H9 (cell line): ENCODE measurements around the gene BAIAP2. TPM values are rescaled to one million over a fixed set of nuclear protein-coding genes. Genes with fewer than 3 reads are reported as not detected.

Source experiments
- DNase-seq: peaks from one replicate; pipeline ENCODE4 v3.0.0-alpha.2; 2017
- H2AFZ ChIP-seq: one replicate; pipeline ENCODE4 v1.6.1; 2013; ENCODE audit warnings: mild to moderate bottlenecking, low read length, control low read depth, moderate library complexity
- H2AK5ac ChIP-seq: 2 replicates; pipeline ENCODE4 v1.6.1; 2013; ENCODE audit warnings: low read length, control low read depth, mixed read lengths; ENCODE audit not compliant: insufficient read length
- H2BK120ac ChIP-seq: one replicate; pipeline ENCODE4 v1.6.1; 2013; ENCODE audit warnings: low read depth, mild to moderate bottlenecking, low read length, control low read depth, inconsistent platforms; ENCODE audit not compliant: poor library complexity, severe bottlenecking
- H2BK12ac ChIP-seq: 2 replicates; pipeline ENCODE4 v1.6.1; 2013; ENCODE audit warnings: low read length, control low read depth, mixed read lengths, low read depth; ENCODE audit not compliant: insufficient read length
- H2BK15ac ChIP-seq: 2 replicates; pipeline ENCODE4 v1.6.1; 2013; ENCODE audit warnings: low read depth, low read length, control low read depth
- H2BK20ac ChIP-seq: one replicate; pipeline ENCODE4 v1.6.1; 2013; ENCODE audit warnings: low read depth, mild to moderate bottlenecking, low read length, control low read depth, inconsistent platforms; ENCODE audit not compliant: poor library complexity, severe bottlenecking
- H2BK5ac ChIP-seq: 2 replicates; pipeline ENCODE4 v1.6.1; 2013; ENCODE audit warnings: low read length, control low read depth, mixed read lengths; ENCODE audit not compliant: insufficient read length
- H3K14ac ChIP-seq: 2 replicates; pipeline ENCODE4 v1.6.1; 2013; ENCODE audit warnings: low read length, control low read depth; ENCODE audit not compliant: insufficient read depth
- H3K18ac ChIP-seq: 2 replicates; pipeline ENCODE4 v1.6.1; 2013; ENCODE audit warnings: low read depth, mild to moderate bottlenecking, mixed read lengths, low read length, control low read depth; ENCODE audit not compliant: insufficient read length
- H3K23ac ChIP-seq: 2 replicates; pipeline ENCODE4 v1.6.1; 2013; ENCODE audit warnings: low read length, control low read depth, mixed read lengths, low read depth; ENCODE audit not compliant: insufficient read length
- H3K23me2 ChIP-seq: 2 replicates; pipeline ENCODE4 v1.6.1; 2013; ENCODE audit warnings: low read depth, mild to moderate bottlenecking, mixed read lengths, low read length, control low read depth; ENCODE audit not compliant: insufficient read length, poor library complexity, severe bottlenecking
- H3K27ac ChIP-seq: 2 replicates; pipeline ENCODE4 v1.5.1; 2013; ENCODE audit warnings: low read length, control low read depth, mixed read lengths, low read depth; ENCODE audit not compliant: insufficient read length
- H3K27me3 ChIP-seq: 2 replicates; pipeline ENCODE4 v1.6.1; 2013; ENCODE audit warnings: low read length, control low read depth, inconsistent platforms; ENCODE audit not compliant: insufficient read depth
- H3K4ac ChIP-seq: 2 replicates; pipeline ENCODE4 v1.6.1; 2013; ENCODE audit warnings: low read depth, mild to moderate bottlenecking, control low read depth, inconsistent platforms, low read length, moderate library complexity
- H3K4me1 ChIP-seq: 2 replicates; pipeline ENCODE4 v1.6.1; 2013; ENCODE audit warnings: low read length, control low read depth, inconsistent platforms; ENCODE audit not compliant: insufficient read depth
- H3K4me2 ChIP-seq: 2 replicates; pipeline ENCODE4 v1.6.1; 2013; ENCODE audit warnings: low read length, control low read depth, mixed read lengths; ENCODE audit not compliant: insufficient read length, insufficient read depth
- H3K56ac ChIP-seq: 2 replicates; pipeline ENCODE4 v1.6.1; 2013; ENCODE audit warnings: low read depth, mild to moderate bottlenecking, mixed read lengths, low read length, control low read depth; ENCODE audit not compliant: insufficient read length
- H3K79me1 ChIP-seq: 2 replicates; pipeline ENCODE4 v1.6.1; 2013; ENCODE audit warnings: low read depth, mild to moderate bottlenecking, moderate library complexity, low read length, control low read depth, inconsistent platforms; ENCODE audit not compliant: insufficient read depth, poor library complexity, severe bottlenecking
- H3K79me2 ChIP-seq: 2 replicates; pipeline ENCODE4 v1.6.1; 2013; ENCODE audit warnings: low read length, control low read depth, inconsistent platforms; ENCODE audit not compliant: insufficient read depth
- H3K9ac ChIP-seq: 2 replicates; pipeline ENCODE4 v1.6.1; 2013; ENCODE audit warnings: low read length, control low read depth, mixed read lengths; ENCODE audit not compliant: insufficient read length; ENCODE audit errors: extremely low read depth
- H3K9me3 ChIP-seq: one replicate; pipeline ENCODE4 v1.6.1; 2013; ENCODE audit warnings: low read depth, low read length, inconsistent platforms; ENCODE audit not compliant: control insufficient read depth
- H3T11ph ChIP-seq: one replicate; pipeline ENCODE4 v1.6.1; 2013; ENCODE audit warnings: mild to moderate bottlenecking, low read length, control low read depth, inconsistent platforms
- H4K20me1 ChIP-seq: one replicate; pipeline ENCODE4 v1.6.1; 2013; ENCODE audit not compliant: control insufficient read depth, insufficient read length, insufficient read depth
- H4K5ac ChIP-seq: 2 replicates; pipeline ENCODE4 v1.6.1; 2013; ENCODE audit warnings: low read depth, mild to moderate bottlenecking, mixed read lengths, low read length, control low read depth; ENCODE audit not compliant: insufficient read length
- H4K8ac ChIP-seq: replicated peaks from 2 replicates; pipeline ENCODE4 v1.6.1; 2013; ENCODE audit warnings: low read length, control low read depth, mixed read lengths, low read depth; ENCODE audit not compliant: insufficient read length
- H4K91ac ChIP-seq: 2 replicates; pipeline ENCODE4 v1.6.1; 2013; ENCODE audit warnings: low read depth, mild to moderate bottlenecking, moderate library complexity, mixed read lengths, low read length, control low read depth; ENCODE audit not compliant: insufficient read length
- H3K27ac Mint-ChIP-seq, 3 experiments: 2 replicates in 2 of 3; 3 replicates in 1 of 3; pipeline ENCODE4 v1.8.0; 2020 to 2021; ENCODE audit warnings: mixed read lengths in 3 of 3, mild to moderate bottlenecking in 1 of 3, moderate library complexity in 1 of 3
- H3K27me3 Mint-ChIP-seq: 2 replicates; pipeline ENCODE4 v1.8.0; 2021; ENCODE audit warnings: low read depth, mild to moderate bottlenecking, moderate library complexity, mixed read lengths
- H3K36me3 Mint-ChIP-seq, 3 experiments: 2 replicates in 2 of 3; 3 replicates in 1 of 3; pipeline ENCODE4 v1.8.0; 2020 to 2021; ENCODE audit warnings: low read depth in 3 of 3, mixed read lengths in 3 of 3; ENCODE audit not compliant: insufficient read depth in 1 of 3
- H3K4me1 Mint-ChIP-seq, 2 experiments: 2 replicates each; pipeline ENCODE4 v1.8.0; 2020; ENCODE audit warnings: mixed read lengths in 2 of 2
- H3K4me3 Mint-ChIP-seq, 2 experiments: 2 replicates in 1 of 2; 3 replicates in 1 of 2; pipeline ENCODE4 v1.8.0; 2020 to 2021; ENCODE audit warnings: mild to moderate bottlenecking in 2 of 2, mixed read lengths in 2 of 2, moderate library complexity in 1 of 2
- H3K9me3 Mint-ChIP-seq, 2 experiments: 2 replicates in 1 of 2; 3 replicates in 1 of 2; pipeline ENCODE4 v1.8.0; 2020; ENCODE audit warnings: mild to moderate bottlenecking in 2 of 2, mixed read lengths in 2 of 2, moderate library complexity in 1 of 2
- CTCF ChIP-seq: fragments of 200-600 bp; sonication (generic); conservative IDR thresholded peaks from 3 replicates; pipeline ENCODE4 v1.8.0; 2021; ENCODE audit warnings: antibody characterized with exemption, mild to moderate bottlenecking
- WGBS: extraction: QIAGEN DNeasy Blood & Tissue Kit; methylation state at CpG from one replicate; pipeline ENCODE4 v1.1.7; 2013; ENCODE audit warnings: missing lambda C conversion rate, low lambda C conversion rate, mixed read lengths; ENCODE audit not compliant: insufficient read length; ENCODE audit errors: extremely low coverage; 5-methylcytosine and 5-hydroxymethylcytosine counted together
- total RNA-seq: library from RNA; stranded (reverse); gene quantifications from 2 replicates; pipeline ENCODE4 v1.2.1, GENCODE V29; 2021

Gene BAIAP2
- total RNA-seq, 1 experiment from 2014 or later: 27.8 TPM

GRCh38 chr17:80986816-80987475 lies 48.0 kb upstream of the BAIAP2 start:
- Histone ChIP-seq H3K14ac (no peak overlapping the region), H2BK12ac (no peak overlapping the region), H4K5ac (no peak overlapping the region), H3K23ac (no peak overlapping the region), H3K4ac (no peak overlapping the region), H3K79me2 (no peaks in the 10 kb centered on the region), H3K23me2 (peaks cover 4% of the 10 kb centered on the region), H3K4me2 (no peak overlapping the region), H3K9ac (no peak overlapping the region), H3K9me3 (no peaks in the 10 kb centered on the region), H4K8ac (no peak overlapping the region), H4K91ac (no peak overlapping the region), H3K27ac (no peak overlapping the region), H3K18ac (no peak overlapping the region), H3K79me1 (no peaks in the 10 kb centered on the region), H3K4me1 (no peaks in the 10 kb centered on the region), H3K56ac (no peak overlapping the region), H2BK120ac (no peak overlapping the region), H2AK5ac (no peak overlapping the region), H4K20me1 (no peaks in the 10 kb centered on the region), H3K27me3 (no peaks in the 10 kb centered on the region), H2AFZ (no peak overlapping the region), H2BK15ac (no peak overlapping the region), H2BK20ac (no peak overlapping the region), H3T11ph (no peak overlapping the region), H2BK5ac (no peak overlapping the region)
- H3K4me1 Mint-ChIP-seq: peaks cover 6 to 14% of the 10 kb centered on the region in 2 experiments
- no peak overlapping the region for H3K4me3 Mint-ChIP-seq
- no peak for DNase-seq
- H3K9me3 Mint-ChIP-seq: no peaks in the 10 kb centered on the region
- no peak overlapping the region; a peak in 1 of 7 replicates for H3K27ac Mint-ChIP-seq
- no CpG with 5 or more reads among the region's 18 CpGs for WGBS
- TF ChIP-seq CTCF: no peak
- H3K36me3 Mint-ChIP-seq: no peaks in the 10 kb centered on the region; a peak in 1 of 7 replicates
- peaks cover 53% of the 10 kb centered on the region for H3K27me3 Mint-ChIP-seq
